GM19023 (cell line): ENCODE measurements around the gene C16orf92.

Experiments used
- ATAC-seq: cut with Tn5 transposase; IDR thresholded peaks from one replicate; pipeline ENCODE4 v1.9.1; 2021; ENCODE audit warnings: mild to moderate bottlenecking, moderate library complexity; ENCODE audit not compliant: unreplicated experiment

C16orf92 gene, protein sequence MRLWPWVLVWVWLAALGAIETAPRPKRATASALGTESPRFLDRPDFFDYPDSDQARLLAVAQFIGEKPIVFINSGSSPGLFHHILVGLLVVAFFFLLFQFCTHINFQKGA

DNA sequence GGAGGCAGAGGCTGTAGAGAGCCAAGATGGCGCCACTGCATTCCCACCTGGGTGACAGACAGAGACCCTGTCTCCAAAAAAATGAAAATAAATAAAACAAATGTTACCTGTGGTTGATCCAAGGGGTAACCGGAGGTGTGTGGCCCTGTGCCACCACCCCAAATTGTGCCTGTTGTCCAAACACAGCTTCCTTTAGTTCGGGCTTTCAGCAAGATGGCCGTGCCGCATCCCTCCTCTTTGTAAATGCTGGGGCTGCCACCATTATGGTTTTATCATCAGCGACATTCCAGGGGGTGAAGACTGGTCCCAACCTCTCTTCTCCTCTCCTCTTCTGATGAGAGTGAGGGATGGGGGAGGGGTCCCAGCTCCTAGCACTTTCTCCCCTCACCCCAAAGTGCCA is at the start of gene C16orf92:
Gene C16orf92 (plus strand): TSS at position 312 of the 400 bp plus-strand sequence. CDS start 143 bp downstream, outside the sequence.
- no peak for ATAC-seq

DNA sequence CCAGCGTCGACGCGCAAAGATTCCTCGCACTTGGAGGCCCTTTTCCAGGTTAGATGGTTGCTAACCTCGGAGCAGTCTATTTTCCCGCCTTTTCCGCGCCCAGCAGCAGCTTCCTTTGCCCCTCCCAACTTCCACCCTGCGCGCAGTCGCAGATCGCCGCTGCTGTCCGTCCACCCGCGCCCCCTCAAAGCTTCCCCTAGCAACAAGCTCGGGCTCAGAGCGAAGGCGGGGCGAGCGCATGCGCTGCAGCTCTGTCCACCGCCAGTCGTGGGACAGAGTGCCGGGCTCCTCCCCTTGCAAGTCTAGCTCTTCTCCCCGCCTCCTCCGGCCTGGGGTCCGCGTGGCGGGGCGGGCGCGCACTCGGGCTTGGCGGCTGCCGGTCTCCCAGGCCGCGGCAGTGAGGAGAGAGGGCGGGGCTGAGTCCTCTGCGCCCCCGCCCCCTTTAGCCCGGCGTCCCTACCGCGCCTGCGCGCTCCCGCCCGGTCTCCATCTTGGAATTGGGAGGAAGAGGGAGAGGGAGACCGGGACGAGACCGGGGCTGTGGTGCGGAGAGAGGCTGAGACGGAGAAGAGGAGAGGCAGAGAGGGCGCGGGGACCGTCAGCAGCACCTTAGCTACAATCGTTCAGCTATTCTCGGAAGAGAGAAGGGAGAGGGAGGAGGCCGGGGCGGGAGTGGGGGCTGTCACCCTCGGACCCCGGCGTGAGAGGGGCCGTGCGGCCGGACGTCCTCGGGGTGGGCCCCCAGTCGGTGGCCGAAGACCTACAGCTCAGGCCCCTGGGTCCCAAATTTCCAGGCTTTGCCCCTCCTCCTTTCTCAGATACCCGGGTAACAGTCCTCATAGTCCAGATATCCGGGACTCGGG is 49.4 kb upstream of the C16orf92 start, which contains the start of gene TAOK2:
Gene TAOK2 (plus strand): TSS at position 485 of the 863 bp plus-strand sequence. CDS start 3,905 bp downstream, outside the sequence.
- peak; percentile 94 for ATAC-seq

DNA sequence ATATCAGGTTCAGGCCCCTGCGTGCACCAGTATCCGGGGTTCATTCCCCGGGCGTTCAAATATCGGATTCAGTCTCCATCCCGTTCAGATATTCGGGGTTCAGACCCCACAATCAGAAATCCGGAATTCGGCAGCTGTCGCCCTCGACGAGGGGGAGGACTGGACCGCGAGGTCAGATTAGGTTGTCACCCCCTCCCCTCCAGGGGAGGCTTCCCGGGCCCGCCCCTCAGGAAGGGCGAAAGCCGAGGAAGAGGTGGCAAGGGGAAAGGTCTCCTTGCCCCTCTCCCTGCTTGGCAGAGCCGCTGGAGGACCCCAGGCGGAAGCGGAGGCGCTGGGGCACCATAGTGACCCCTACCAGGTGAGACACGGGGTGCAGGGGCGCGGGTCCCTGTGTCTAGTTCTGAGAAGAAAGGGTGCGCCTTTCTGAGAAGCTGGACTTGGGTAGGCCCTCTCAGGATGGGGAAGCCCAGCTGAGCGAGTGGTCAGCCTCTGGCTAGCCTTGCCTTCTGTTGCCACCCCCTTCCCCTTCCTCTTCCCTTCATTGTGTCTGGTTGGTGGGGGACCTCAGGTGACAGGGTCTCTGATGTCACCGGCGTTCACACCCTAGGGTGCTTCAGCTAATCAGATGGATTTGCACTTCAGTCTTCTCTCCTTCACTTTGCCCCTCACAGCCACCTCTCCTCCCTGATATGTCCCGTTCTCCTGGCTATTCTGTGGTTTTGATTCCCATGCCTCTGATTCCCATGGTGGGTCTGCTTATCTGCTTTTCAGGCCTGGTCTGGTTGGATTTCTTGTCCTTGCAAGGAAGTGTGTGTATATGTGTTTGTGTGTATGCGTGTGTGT is 48.5 kb upstream of the C16orf92 start:
- ATAC-seq = no peak

DNA sequence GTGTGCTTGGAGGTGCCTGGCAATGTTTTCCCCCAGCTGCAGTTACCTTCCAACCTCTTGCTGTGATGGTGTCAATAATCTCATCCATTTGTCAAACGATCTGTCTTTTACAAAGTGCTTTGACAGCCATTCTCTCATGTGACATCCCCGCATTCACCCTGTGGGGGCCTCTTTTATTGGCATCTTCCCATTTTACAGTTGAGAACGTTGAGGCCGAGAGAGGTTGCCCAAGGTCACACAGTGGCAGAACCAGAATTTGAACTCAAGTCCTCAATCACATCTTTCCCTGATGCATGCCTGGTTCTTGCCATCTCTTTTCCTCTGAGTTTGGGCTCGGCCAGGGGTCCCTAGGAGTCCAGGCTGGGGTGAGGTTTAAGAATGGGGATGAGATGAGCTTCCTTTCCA is 47.9 kb upstream of the C16orf92 start:
- no peak for ATAC-seq

DNA sequence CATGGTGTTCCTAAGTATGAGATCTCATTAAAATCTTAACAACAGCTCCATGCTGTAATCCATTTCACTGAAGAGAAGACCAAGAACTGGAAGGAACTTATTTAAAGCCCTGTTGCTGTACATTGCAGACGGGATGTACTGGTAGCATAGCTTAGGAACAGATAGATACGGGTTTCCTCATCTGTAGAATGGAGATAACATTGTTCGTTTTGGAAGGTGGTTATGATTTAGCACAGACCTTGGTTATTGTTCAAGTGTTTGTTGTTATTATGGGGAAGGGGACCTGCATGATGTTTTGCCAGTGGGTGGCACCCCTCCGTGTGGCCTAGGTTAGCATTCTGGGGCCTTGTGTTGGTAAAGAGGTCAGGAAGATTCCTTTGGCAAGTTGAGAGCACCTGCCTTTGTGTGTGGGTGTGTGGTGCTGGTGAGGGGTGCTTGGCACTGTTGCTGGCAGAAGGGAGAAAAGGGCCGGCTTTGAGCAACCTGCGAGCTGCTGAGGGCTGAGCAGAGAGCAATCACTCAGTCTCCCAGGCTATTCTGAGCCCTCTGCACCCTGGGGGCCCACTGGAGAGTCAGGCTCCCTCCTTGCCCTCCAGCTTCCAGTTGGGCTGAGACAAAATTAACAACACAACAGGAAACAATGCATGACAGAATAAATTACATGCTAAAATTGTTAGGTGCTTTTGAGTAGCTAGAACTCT is 47.0 kb upstream of the C16orf92 start:
- ATAC-seq = no peak

DNA sequence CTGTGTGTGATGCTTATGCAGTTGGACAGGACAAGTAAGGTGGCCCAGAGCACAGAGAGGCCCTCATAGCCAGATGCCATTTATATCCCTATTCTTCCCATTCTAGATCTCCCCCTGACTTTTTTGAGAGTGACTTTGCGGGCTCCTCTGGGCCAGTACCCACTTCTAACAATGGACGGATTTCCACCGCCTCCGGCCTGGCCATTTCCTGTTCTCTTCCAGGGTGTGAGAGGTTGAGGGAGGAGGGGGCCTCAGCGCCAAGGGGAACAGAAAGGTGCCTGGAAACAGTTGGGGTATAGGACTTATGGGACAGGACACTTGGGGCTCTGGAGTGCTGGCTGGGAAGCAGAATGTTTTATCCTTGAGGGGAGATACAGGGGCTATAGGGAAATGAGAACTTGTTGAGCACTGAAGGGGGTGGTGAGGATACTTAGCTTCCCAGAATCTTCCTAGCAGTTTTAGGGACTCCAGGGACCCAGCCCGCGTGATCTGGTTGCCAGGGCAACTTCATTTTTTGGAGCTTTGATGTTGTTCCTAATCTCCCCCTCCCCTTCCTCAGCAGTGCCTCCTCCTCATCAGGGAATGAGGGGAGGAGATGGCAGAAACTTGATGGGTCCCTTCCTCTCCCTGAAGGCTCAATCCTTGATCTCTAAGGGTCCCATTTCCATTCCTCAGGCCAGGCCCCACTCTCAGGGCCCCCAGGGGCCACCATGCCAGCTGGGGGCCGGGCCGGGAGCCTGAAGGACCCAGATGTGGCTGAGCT is 45.8 kb upstream of the C16orf92 start:
- ATAC-seq = no peak

DNA sequence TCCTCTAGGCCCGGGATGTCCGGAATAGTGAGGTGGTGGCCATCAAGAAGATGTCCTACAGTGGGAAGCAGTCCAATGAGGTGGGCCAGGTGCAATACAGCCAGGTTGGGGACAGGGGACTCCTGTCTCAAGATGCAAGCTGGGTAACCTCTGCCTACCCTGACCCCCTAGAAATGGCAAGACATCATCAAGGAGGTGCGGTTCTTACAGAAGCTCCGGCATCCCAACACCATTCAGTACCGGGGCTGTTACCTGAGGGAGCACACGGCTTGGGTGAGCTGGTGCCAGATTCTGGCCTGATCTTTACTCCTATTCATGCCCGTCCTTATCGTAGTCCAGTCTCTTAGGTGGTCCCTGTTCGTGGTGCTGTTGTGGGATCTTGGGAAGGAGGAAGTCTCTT is 44.9 kb upstream of the C16orf92 start:
- no peak for ATAC-seq

DNA sequence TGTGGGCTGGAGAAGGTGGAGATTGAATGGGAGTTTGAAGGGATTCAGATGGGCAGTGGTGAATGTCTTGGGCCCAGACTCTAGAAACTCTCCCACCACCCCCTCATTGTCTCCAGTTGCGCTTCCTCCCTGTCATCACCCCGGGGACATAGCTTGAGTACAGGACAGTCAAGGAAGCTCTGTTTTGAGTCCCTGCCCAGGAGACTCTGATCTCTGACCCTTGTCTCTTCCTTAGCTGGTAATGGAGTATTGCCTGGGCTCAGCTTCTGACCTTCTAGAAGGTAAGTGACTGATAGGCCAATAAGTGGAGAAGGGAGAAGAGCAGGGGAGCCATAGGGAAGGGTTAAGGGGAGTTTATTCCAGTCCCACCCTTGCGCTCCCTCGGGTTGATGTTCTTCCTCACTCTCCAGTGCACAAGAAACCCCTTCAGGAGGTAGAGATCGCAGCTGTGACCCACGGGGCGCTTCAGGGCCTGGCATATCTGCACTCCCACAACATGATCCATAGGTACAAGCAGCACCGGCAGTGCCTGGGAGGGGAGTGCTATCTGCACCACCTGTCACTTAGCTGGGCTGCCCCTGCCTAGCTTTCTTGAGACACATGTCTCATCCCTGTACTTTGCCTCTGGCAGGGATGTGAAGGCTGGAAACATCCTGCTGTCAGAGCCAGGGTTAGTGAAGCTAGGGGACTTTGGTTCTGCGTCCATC is 44.3 kb upstream of the C16orf92 start:
- ATAC-seq = no peak

DNA sequence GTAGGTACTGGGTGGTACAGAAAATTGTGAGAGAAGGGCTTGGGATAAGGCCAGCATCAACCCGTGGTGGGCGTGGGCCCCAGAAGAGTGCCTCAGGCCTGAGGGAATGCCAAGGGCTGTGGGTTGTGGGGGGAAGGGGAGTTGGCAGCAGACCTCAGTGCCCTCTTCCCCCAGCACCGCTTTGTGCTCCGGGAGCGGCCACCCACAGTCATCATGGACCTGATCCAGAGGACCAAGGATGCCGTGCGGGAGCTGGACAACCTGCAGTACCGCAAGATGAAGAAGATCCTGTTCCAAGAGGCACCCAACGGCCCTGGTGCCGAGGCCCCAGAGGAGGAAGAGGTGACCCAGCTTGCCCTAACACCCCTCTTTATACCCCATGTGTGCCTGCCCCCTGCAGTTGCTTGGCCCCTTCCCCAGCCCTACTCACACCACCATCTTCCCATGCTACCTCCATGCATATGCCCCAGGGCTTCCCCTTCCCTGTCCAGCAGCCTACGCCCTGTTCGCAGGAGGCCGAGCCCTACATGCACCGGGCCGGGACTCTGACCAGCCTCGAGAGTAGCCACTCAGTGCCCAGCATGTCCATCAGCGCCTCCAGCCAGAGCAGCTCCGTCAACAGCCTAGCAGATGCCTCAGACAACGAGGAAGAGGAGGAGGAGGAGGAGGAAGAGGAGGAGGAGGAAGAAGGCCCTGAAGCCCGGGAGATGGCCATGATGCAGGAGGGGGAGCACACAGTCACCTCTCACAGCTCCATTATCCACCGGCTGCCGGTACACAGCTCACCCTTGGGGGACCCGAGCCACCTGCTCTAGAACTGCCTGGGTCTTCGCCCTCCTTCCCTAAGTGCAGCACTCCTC is 40.2 kb upstream of the C16orf92 start:
- ATAC-seq = no peak

DNA sequence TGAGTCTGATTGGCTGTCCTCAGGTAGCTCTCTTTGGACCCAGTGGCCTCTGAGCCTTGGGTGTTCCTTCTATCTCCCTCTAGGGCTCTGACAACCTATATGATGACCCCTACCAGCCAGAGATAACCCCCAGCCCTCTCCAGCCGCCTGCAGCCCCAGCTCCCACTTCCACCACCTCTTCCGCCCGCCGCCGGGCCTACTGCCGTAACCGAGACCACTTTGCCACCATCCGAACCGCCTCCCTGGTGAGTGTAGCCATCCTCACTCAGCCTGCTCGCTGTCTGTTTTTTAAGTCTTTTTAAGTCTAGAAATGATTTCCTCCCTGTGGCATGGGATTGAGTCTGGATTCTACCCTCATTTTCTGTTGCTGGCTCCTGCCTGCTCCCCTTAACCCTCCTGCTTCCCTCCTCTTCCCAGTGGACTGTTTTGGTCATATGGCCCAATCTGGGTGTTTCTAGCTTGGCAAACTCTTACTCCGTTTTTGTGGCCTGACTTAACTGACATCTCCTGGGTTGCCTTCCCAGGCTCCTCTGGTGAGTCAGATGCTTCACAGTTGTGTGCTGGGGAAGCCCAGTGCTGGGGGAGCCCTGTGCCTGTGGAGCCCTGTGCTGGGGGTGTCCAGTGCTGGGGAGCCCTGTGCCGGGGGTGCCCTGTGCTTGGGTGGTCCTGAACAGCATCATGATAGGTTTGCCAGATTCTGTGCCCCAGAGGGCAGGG is 39.4 kb upstream of the C16orf92 start:
- ATAC-seq = no peak

DNA sequence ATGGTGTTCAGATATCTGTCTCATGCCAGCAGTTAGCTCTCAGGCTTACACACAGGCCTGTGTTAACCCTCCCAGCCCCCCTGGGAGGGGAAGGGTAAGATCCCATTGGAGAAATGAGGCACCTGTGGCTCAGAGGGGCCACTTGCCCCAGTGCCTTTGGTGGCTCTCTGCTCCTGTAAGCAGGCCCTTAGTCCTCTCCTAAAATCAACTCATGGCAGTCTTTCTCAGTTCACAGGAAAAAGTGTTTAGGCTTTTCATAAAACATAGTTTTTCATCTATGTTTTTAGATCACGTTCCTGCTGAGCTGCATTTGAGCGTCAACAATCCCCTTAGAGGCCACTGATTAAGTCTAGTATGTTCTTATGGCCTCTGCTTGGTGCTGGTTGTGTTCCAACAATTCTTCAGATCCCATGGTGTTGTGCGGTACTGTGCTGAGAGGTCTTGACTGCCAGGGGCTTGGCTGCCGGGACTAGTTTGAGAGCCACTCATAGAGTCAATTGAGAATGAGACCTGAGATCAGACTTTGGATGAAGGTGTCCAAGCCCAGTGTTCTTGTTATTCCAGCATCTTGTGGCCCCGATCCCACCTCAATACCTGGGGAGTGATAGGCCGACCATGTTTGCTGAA is 38.7 kb upstream of the C16orf92 start:
- no peak for ATAC-seq

DNA sequence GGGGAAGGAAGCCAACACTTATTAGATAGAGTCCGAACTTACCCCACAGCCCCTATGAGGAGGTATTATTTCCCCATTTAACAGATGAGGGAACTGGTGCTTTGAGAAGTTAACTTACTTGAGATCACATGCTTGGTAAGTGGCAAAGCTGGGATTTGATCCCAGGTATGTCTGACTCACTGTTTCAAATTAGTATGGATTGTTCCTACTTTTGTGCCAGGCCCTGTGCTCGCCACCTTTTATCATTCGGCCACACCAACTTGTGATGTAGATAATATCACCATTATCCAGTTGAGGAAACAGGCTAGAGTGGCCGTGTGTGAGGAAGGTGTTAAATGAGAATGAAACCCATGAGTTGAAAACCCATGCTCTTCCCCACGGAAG is 38.2 kb upstream of the C16orf92 start:
- no peak for ATAC-seq

DNA sequence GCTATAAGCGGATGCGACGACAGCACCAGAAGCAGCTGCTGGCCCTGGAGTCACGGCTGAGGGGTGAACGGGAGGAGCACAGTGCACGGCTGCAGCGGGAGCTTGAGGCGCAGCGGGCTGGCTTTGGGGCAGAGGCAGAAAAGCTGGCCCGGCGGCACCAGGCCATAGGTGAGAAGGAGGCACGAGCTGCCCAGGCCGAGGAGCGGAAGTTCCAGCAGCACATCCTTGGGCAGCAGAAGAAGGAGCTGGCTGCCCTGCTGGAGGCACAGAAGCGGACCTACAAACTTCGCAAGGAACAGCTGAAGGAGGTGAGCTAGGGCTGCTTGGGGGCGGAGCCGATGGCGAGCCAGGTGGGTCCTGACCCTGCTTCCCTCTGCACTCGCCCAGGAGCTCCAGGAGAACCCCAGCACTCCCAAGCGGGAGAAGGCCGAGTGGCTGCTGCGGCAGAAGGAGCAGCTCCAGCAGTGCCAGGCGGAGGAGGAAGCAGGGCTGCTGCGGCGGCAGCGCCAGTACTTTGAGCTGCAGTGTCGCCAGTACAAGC is 37.7 kb upstream of the C16orf92 start:
- ATAC-seq = no peak

DNA sequence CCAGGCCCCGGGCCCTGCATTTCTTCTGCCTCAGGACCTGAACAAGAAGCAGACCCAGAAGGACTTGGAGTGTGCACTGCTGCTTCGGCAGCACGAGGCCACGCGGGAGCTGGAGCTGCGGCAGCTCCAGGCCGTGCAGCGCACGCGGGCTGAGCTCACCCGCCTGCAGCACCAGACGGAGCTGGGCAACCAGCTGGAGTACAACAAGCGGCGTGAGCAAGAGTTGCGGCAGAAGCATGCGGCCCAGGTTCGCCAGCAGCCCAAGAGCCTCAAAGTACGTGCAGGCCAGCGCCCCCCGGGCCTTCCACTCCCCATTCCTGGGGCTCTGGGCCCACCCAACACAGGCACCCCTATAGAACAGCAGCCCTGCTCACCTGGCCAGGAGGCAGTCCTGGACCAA is 36.8 kb upstream of the C16orf92 start:
- no peak for ATAC-seq

DNA sequence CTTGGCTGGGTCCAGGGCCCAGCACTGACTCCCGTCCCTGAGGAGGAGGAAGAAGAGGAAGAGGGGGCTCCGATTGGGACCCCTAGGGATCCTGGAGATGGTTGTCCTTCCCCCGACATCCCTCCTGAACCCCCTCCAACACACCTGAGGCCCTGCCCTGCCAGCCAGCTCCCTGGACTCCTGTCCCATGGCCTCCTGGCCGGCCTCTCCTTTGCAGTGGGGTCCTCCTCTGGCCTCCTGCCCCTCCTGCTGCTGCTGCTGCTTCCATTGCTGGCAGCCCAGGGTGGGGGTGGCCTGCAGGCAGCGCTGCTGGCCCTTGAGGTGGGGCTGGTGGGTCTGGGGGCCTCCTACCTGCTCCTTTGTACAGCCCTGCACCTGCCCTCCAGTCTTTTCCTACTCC is 36.1 kb upstream of the C16orf92 start:
- no peak for ATAC-seq

DNA sequence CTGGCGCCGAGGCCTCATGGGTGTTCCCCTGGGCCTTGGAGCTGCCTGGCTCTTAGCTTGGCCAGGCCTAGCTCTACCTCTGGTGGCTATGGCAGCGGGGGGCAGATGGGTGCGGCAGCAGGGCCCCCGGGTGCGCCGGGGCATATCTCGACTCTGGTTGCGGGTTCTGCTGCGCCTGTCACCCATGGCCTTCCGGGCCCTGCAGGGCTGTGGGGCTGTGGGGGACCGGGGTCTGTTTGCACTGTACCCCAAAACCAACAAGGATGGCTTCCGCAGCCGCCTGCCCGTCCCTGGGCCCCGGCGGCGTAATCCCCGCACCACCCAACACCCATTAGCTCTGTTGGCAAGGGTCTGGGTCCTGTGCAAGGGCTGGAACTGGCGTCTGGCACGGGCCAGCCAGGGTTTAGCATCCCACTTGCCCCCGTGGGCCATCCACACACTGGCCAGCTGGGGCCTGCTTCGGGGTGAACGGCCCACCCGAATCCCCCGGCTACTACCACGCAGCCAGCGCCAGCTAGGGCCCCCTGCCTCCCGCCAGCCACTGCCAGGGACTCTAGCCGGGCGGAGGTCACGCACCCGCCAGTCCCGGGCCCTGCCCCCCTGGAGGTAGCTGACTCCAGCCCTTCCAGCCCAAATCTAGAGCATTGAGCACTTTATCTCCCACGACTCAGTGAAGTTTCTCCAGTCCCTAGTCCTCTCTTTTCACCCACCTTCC is 35.5 kb upstream of the C16orf92 start:
- ATAC-seq = no peak
